Neutrophil (primary cell): ENCODE results near the gene SLC10A6.

Source experiments
- H3K27ac ChIP-seq: fragments of 200-600 bp; sonication (generic); 2 replicates; pipeline ENCODE4 v1.5.1; 2016; ENCODE audit warnings: mild to moderate bottlenecking, moderate library complexity
- H3K27me3 ChIP-seq: fragments of 200-600 bp; sonication (generic); 2 replicates; pipeline ENCODE4 v1.6.0; 2016; ENCODE audit warnings: mild to moderate bottlenecking
- H3K36me3 ChIP-seq: fragments of 200-600 bp; sonication (generic); 2 replicates; pipeline ENCODE4 v1.5.1; 2017
- H3K4me1 ChIP-seq, 2 experiments: fragments of 200-600 bp in 1 of 2; sonication (generic) in 1 of 2; 1 replicate in 1 of 2; 2 replicates in 1 of 2; pipeline versions ENCODE4 v1.5.1 to v1.6.1; 2013 to 2016; ENCODE audit warnings: low read depth in 1 of 2, low read length in 1 of 2, mild to moderate bottlenecking in 1 of 2, moderate library complexity in 1 of 2; ENCODE audit not compliant: control insufficient read depth in 1 of 2, insufficient read depth in 1 of 2
- H3K4me3 ChIP-seq, 2 experiments: fragments of 200-600 bp in 1 of 2; sonication (generic) in 1 of 2; 1 replicate in 1 of 2; 2 replicates in 1 of 2; pipeline ENCODE4 v1.5.1; 2013 to 2016; ENCODE audit warnings: low read depth in 1 of 2, low read length in 1 of 2, mild to moderate bottlenecking in 1 of 2, moderate library complexity in 1 of 2
- H3K9me3 ChIP-seq: fragments of 200-600 bp; sonication (generic); 2 replicates; pipeline ENCODE4 v1.5.1; 2016
- CTCF ChIP-seq: fragments of 200-600 bp; sonication (generic); IDR thresholded peaks from 2 replicates; pipeline ENCODE4 v1.5.1; 2016; ENCODE audit warnings: antibody characterized with exemption

SLC10A6 gene

GRCh38 chr4:86815653-86816052 is 33.5 kb downstream of the SLC10A6 start:
- TF ChIP-seq CTCF = no peak
- no peak overlapping the region for H3K27ac ChIP-seq
- H3K27me3 ChIP-seq = no peaks in the 10 kb centered on the region
- H3K9me3 ChIP-seq = no peaks in the 10 kb centered on the region
- no peak overlapping the region for H3K4me3 ChIP-seq
- no peaks in the 10 kb centered on the region for H3K36me3 ChIP-seq
- no peaks in the 10 kb centered on the region for H3K4me1 ChIP-seq

- no peaks in the 10 kb centered on the region for H3K36me3 ChIP-seq
- no peak overlapping the region for H3K27ac ChIP-seq
- TF ChIP-seq CTCF = no peak
- H3K27me3 ChIP-seq = no peaks in the 10 kb centered on the region
- H3K4me1 ChIP-seq = no peaks in the 10 kb centered on the region
- H3K9me3 ChIP-seq = no peaks in the 10 kb centered on the region
- no peak overlapping the region for H3K4me3 ChIP-seq
Observed at GRCh38 chr4:86810847-86811246, 38.3 kb downstream of the SLC10A6 start.

DNA sequence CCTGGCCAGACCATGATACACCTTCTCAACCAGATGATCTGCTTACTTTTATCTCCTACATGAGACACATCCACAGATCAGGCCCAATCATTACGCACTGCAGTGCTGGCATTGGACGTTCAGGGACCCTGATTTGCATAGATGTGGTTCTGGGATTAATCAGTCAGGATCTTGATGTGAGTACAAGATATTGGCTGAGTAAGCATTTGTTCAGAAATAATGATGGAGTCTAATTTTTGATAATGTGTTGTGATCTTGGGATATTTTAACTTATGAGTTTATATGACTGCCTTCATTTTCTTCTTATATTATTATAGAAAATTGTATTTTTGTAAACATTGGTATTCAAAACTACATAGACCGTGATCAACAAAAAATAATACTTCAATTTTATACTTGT is 39.4 kb downstream of the SLC10A6 start:
- Histone ChIP-seq H3K4me3 (no peak overlapping the region), H3K4me1 (no peaks in the 10 kb centered on the region), H3K9me3 (no peaks in the 10 kb centered on the region), H3K36me3 (no peaks in the 10 kb centered on the region), H3K27ac (no peak overlapping the region), H3K27me3 (no peaks in the 10 kb centered on the region)
- no peak for TF ChIP-seq CTCF

DNA sequence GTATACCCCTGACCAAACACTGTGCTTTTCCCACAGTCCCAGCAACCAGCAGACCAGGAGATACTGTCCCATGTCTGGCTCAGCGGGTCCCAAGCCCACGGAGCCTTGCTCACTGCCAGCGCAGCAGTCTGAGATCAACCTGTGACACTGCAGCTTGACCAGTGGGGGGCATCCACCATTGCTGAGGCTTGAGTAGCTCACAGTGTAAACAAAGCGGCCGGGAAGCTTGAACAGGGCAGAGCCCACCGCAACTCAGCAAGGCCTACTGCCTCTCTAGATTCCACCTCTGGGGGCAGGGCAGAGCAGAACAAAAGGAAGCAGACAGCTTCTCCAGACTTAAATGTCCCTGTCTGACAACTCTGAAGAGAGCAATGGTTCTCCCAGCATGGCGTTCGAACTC is 58.1 kb downstream of the SLC10A6 start:
- Histone ChIP-seq H3K27ac (no peak overlapping the region), H3K27me3 (no peaks in the 10 kb centered on the region), H3K4me1 (no peaks in the 10 kb centered on the region), H3K9me3 (no peaks in the 10 kb centered on the region), H3K36me3 (no peaks in the 10 kb centered on the region), H3K4me3 (no peak overlapping the region)
- no peak for TF ChIP-seq CTCF

- Histone ChIP-seq H3K27me3 (no peaks in the 10 kb centered on the region), H3K27ac (no peak overlapping the region), H3K9me3 (no peaks in the 10 kb centered on the region), H3K36me3 (no peaks in the 10 kb centered on the region), H3K4me1 (no peaks in the 10 kb centered on the region), H3K4me3 (no peak overlapping the region)
- TF ChIP-seq CTCF = no peak
Observed at GRCh38 chr4:86788826-86789225, 60.4 kb downstream of the SLC10A6 start.

GRCh38 chr4:86778175-86778574 is 71.0 kb downstream of the SLC10A6 start:
- TF ChIP-seq CTCF = no peak
- no peaks in the 10 kb centered on the region for H3K27me3 ChIP-seq
- H3K27ac ChIP-seq = no peak overlapping the region
- H3K36me3 ChIP-seq = no peaks in the 10 kb centered on the region
- no peaks in the 10 kb centered on the region for H3K4me1 ChIP-seq
- no peak overlapping the region for H3K4me3 ChIP-seq
- H3K9me3 ChIP-seq = no peaks in the 10 kb centered on the region
